GM12892 (cell line): ENCODE results near the gene ZFPM1.

Experiments
- POLR2A ChIP-seq: IDR thresholded peaks from 2 replicates; pipeline ENCODE4 v1.6.1; 2011; ENCODE audit warnings: low read depth, low read length, control low read depth
- POLR2AphosphoS5 ChIP-seq: IDR thresholded peaks from 2 replicates; pipeline ENCODE4 v1.6.1; 2011; ENCODE audit warnings: low read depth, low read length, control low read depth
- TAF1 ChIP-seq: IDR thresholded peaks from 2 replicates; pipeline ENCODE4 v1.6.1; 2011; ENCODE audit warnings: low read depth, mild to moderate bottlenecking, control low read depth, low read length, borderline replicate concordance

GRCh38 chr16:88519240-88519639 lies 66.2 kb downstream of the ZFPM1 start:
- no peak for TF ChIP-seq POLR2AphosphoS5
- no peak for TF ChIP-seq POLR2A
- no peak for TF ChIP-seq TAF1
